ENCODE results near the gene PLAU.
A peak's percentile ranks its signal among the peaks of the same experiment; 100 is the strongest.
"Not testable (repeated sequence)": the region's sequence is repeated elsewhere in the genome, so short reads cannot be mapped to it uniquely, and the experiment has no call there.

The PLAU gene

DNA sequence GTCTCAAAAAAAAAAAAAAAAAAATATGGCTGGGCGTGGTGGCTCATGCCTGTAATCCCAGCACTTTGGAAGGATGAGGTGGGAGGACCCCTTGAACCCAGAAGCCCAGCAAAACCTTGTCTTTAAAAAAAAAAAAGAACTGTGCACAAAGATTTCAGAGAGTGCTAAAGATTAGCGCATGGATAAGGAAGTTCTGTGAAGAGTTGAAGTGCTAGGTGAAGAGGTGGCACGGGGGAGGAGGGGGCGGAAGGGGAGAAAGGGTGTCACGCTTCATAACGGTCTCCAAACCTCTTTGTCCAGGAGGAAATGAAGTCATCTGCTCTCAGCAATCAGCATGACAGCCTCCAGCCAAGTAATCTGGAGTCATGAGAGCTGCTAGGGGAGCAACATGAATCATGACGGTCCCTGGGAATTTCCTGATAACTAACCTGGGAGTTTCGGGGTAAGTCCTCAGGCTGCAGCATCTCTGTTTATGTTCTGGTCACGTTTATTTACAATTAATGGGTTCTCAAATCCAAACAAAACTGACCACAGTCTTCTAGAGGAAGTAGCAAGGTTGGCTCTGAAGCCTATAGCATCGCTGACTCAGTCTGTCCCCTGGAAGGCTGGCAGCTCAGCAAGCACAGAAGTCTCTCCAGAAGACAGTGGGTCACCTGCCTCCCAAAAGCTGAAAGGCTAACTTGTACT, 1.9 kb upstream of the PLAU start:
- H3K36me3 ChIP-seq (ENCODE audit: control insufficient read depth, insufficient read depth, low read length): no peaks in the 10 kb centered on the region
- H3K27ac ChIP-seq (ENCODE audit: insufficient read depth, low read depth, low read length, poor library complexity, severe bottlenecking): no peak overlapping the region
- H3K9me3 ChIP-seq (ENCODE audit: control insufficient read depth, low read length): no peaks in the 10 kb centered on the region
- WGBS, 2 experiments: 63 to 72% methylated on average over 10 of the region's 10 CpGs
- peaks cover 38% of the 10 kb centered on the region for H3K27me3 ChIP-seq (ENCODE audit: control insufficient read depth, insufficient read depth, low read length, poor library complexity, severe bottlenecking)
- peaks cover 26% of the 10 kb centered on the region for H3K4me1 ChIP-seq (ENCODE audit: control insufficient read depth, insufficient read depth, low read length)
- H3K4me3 ChIP-seq (ENCODE audit: insufficient read depth, low read depth, low read length): no peak overlapping the region

DNA sequence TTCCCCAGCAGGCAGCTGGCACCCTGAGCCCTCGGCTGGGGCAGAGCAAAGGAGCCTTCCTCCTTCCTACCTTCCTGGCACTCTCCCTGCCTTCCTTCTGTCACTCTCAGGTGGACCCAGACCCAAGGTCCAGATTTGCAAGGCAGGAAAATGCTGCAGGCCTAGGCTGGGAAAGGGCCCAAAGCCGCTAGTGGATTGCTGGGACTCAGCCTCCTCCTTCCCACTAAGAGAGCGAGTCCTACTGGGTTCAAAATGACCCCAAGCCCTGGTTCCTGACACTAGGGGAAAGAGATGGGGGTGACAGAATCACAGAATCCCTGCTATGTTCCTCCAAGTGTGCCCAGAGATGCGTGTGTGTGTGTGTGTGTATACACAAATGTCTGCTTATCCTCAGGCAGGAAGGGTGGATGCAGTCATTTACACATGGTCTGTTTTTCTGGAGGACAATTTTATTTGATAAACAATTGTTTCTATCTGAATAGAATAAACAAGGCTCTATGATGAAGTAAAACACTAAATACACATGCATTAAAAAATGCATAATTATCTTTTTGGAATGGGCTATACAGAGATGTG, 1.3 kb upstream of the PLAU start:
- Histone ChIP-seq H3K9me3 (ENCODE audit: control insufficient read depth, low read length) (no peaks in the 10 kb centered on the region), H3K4me1 (ENCODE audit: control insufficient read depth, insufficient read depth, low read length) (peaks cover 30% of the 10 kb centered on the region), H3K27ac (ENCODE audit: insufficient read depth, low read depth, low read length, poor library complexity, severe bottlenecking) (no peak overlapping the region), H3K36me3 (ENCODE audit: control insufficient read depth, insufficient read depth, low read length) (no peaks in the 10 kb centered on the region), H3K4me3 (ENCODE audit: insufficient read depth, low read depth, low read length) (no peak overlapping the region), H3K27me3 (ENCODE audit: control insufficient read depth, insufficient read depth, low read length, poor library complexity, severe bottlenecking) (peaks cover 38% of the 10 kb centered on the region)
- 68 to 79% methylated on average over 4 of the region's 4 CpGs for WGBS, 2 experiments

DNA sequence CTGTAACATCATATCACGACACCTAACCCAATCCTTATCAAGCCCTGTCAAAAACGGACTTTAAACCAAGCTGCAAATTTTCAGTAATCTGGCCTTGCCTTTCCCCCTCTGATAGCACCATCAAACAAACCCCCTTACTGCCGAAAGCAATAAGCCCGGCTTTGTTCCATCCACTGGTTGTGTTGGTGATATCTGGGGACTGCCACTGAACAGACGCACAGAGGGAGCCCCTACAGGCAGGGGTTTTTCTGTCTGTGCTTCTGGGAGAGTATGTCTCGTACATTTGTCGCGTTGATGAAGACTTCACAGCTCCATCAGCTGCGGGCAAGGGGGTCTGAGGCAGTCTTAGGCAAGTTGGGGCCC, 550 bp upstream of the PLAU start:
- peaks cover 30% of the 10 kb centered on the region for H3K4me1 ChIP-seq (ENCODE audit: control insufficient read depth, insufficient read depth, low read length)

DNA sequence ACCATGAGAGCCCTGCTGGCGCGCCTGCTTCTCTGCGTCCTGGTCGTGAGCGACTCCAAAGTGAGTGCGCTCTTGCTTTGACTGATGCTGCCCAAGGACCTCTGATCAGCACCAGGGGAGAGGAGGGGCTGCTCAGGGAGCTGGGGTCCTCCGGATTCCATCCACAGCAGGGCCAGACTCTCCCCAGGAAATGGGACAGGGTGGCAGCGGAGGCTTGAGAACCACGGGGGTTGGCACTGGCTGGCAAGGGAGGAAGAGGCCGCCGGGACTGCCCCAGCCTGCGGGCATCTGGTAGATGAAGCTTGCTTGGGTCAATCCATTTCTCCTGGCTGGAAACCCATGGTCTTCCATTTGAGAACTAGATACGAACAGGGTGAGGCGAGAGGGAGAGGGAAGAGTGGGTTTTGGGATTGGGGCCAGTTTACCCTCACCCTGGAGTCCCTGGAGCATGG, 647 bp downstream of the PLAU start:
- no peaks in the 10 kb centered on the region for H3K36me3 ChIP-seq (ENCODE audit: control insufficient read depth, insufficient read depth, low read length)
- 21 to 22% methylated on average over 14 of the region's 14 CpGs for WGBS, 2 experiments
- peak overlapping the region; percentile 70 for H3K4me3 ChIP-seq (ENCODE audit: insufficient read depth, low read depth, low read length)
- no peaks in the 10 kb centered on the region for H3K9me3 ChIP-seq (ENCODE audit: control insufficient read depth, low read length)
- H3K27me3 ChIP-seq (ENCODE audit: control insufficient read depth, insufficient read depth, low read length, poor library complexity, severe bottlenecking): peaks cover 38% of the 10 kb centered on the region
- H3K27ac ChIP-seq (ENCODE audit: insufficient read depth, low read depth, low read length, poor library complexity, severe bottlenecking): no peak overlapping the region
- peaks cover 25% of the 10 kb centered on the region for H3K4me1 ChIP-seq (ENCODE audit: control insufficient read depth, insufficient read depth, low read length)

More for the DNA sequence above, 550 bp upstream of the PLAU start:
- no peaks in the 10 kb centered on the region for H3K36me3 ChIP-seq (ENCODE audit: control insufficient read depth, insufficient read depth, low read length)
- no peaks in the 10 kb centered on the region for H3K9me3 ChIP-seq (ENCODE audit: control insufficient read depth, low read length)
- H3K27ac ChIP-seq (ENCODE audit: insufficient read depth, low read depth, low read length, poor library complexity, severe bottlenecking): no peak overlapping the region
- H3K27me3 ChIP-seq (ENCODE audit: control insufficient read depth, insufficient read depth, low read length, poor library complexity, severe bottlenecking): peaks cover 38% of the 10 kb centered on the region
- peak overlapping the region; percentile 70 for H3K4me3 ChIP-seq (ENCODE audit: insufficient read depth, low read depth, low read length)
- WGBS, 2 experiments: 14 to 15% methylated on average over 8 to 9 of the region's 9 CpGs

DNA sequence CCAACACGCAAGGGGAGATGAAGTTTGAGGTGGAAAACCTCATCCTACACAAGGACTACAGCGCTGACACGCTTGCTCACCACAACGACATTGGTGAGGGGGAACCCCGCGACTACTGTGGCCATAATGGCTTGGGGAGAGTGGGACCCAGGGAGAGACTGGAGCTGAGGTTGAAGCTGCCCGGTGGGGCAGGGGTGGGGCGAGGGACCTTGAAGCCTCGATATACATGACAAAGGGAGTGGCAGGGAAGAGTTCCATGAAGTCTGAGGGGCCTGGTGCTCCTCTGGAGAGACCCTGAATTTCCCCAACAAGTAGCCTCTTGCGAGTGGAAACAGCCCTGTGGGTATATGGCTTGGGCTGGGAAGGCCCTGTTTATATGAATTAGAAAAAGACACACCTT, 3.1 kb downstream of the PLAU start:
- H3K9me3 ChIP-seq (ENCODE audit: control insufficient read depth, low read length): no peaks in the 10 kb centered on the region
- peaks cover 10% of the 10 kb centered on the region for H3K4me1 ChIP-seq (ENCODE audit: control insufficient read depth, insufficient read depth, low read length)
- H3K36me3 ChIP-seq (ENCODE audit: control insufficient read depth, insufficient read depth, low read length): no peaks in the 10 kb centered on the region
- H3K27me3 ChIP-seq (ENCODE audit: control insufficient read depth, insufficient read depth, low read length, poor library complexity, severe bottlenecking): peaks cover 38% of the 10 kb centered on the region
- 62 to 63% methylated on average over 10 of the region's 10 CpGs for WGBS, 2 experiments
- H3K4me3 ChIP-seq (ENCODE audit: insufficient read depth, low read depth, low read length): no peak overlapping the region
- no peak overlapping the region for H3K27ac ChIP-seq (ENCODE audit: insufficient read depth, low read depth, low read length, poor library complexity, severe bottlenecking)

DNA sequence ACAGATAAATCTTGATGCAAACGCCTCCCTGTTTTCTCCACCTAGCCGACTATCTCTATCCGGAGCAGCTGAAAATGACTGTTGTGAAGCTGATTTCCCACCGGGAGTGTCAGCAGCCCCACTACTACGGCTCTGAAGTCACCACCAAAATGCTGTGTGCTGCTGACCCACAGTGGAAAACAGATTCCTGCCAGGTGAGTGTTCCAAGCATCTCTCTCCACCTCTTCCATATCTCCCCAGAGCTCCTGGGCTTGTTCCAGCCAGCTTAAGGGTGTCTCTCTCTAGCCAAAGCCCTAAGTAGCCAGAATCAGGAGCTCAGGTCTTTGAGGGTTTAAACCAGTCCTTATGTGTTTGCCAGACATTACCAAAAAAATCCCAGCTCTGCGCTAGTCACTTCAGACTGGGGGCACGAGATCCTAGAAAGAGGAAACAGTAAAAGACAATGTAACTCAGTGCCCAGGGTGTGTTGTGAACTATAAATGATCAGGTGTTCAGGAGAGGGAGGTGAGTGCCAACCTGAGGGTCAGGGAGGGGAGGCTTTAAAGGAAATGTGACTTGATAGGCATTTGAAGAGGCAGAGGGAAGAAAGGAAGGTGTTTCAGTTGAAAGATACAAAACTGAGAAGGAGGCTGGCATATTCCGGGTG, 4.4 kb downstream of the PLAU start:
- no peaks in the 10 kb centered on the region for H3K9me3 ChIP-seq (ENCODE audit: control insufficient read depth, low read length)
- peaks cover 6% of the 10 kb centered on the region for H3K4me1 ChIP-seq (ENCODE audit: control insufficient read depth, insufficient read depth, low read length)
- H3K36me3 ChIP-seq (ENCODE audit: control insufficient read depth, insufficient read depth, low read length): no peaks in the 10 kb centered on the region
- H3K27me3 ChIP-seq (ENCODE audit: control insufficient read depth, insufficient read depth, low read length, poor library complexity, severe bottlenecking): peaks cover 26% of the 10 kb centered on the region
- WGBS, 2 experiments: 92 to 93% methylated on average over 8 of the region's 8 CpGs
- no peak overlapping the region for H3K4me3 ChIP-seq (ENCODE audit: insufficient read depth, low read depth, low read length)
- H3K27ac ChIP-seq (ENCODE audit: insufficient read depth, low read depth, low read length, poor library complexity, severe bottlenecking): no peak overlapping the region

DNA sequence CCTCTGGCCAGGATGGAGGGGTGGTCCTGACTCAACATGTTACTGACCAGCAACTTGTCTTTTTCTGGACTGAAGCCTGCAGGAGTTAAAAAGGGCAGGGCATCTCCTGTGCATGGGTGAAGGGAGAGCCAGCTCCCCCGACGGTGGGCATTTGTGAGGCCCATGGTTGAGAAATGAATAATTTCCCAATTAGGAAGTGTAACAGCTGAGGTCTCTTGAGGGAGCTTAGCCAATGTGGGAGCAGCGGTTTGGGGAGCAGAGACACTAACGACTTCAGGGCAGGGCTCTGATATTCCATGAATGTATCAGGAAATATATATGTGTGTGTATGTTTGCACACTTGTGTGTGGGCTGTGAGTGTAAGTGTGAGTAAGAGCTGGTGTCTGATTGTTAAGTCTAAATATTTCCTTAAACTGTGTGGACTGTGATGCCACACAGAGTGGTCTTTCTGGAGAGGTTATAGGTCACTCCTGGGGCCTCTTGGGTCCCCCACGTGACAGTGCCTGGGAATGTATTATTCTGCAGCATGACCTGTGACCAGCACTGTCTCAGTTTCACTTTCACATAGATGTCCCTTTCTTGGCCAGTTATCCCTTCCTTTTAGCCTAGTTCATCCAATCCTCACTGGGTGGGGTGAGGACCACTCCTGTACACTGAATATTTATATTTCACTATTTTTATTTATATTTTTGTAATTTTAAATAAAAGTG, 6.0 kb downstream of the PLAU start:
- Histone ChIP-seq H3K27me3 (ENCODE audit: control insufficient read depth, insufficient read depth, low read length, poor library complexity, severe bottlenecking) (peaks cover 10% of the 10 kb centered on the region), H3K36me3 (ENCODE audit: control insufficient read depth, insufficient read depth, low read length) (no peaks in the 10 kb centered on the region), H3K4me3 (ENCODE audit: insufficient read depth, low read depth, low read length) (no peak overlapping the region), H3K9me3 (ENCODE audit: control insufficient read depth, low read length) (no peaks in the 10 kb centered on the region), H3K27ac (ENCODE audit: insufficient read depth, low read depth, low read length, poor library complexity, severe bottlenecking) (no peak overlapping the region), H3K4me1 (ENCODE audit: control insufficient read depth, insufficient read depth, low read length) (peaks cover 6% of the 10 kb centered on the region)
- WGBS, 2 experiments: 91 to 92% methylated on average over 5 of the region's 5 CpGs

DNA sequence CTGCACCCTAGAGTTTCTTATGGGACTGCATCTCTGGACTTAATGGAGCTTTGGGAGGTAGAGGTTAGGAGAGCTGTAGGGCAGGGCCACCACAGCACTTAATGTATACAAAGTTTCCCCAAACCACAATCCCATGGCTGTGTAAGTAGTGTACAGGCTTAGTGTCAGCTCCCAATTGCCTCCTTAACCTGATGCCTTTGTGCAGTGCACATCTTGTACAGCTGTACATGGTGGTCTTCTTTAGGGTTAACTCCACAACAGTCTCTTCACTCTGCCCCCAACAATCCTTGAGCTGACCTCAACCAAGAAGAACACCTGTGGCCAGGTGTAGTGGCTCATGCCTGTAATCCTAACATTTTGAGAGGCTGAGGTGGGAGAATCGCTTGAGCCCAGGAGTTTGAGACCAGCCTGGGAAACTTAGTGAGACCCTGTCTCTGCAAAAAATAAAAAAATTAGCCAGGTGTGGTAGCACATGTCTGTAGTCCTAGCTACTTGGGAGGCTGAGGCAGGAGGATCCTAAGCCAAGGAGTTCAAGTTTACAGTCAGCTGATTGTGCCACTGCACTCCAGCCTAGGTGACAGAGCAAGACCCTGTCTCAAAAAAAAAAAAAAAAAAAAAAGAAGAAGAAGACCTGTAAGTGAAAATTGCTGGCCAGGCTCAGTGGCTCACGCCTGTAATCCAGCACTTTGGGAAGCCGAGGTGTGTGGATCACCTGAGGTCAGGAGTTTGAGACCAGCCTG, 6.8 kb downstream of the PLAU start:
- no peaks in the 10 kb centered on the region for H3K9me3 ChIP-seq (ENCODE audit: control insufficient read depth, low read length)
- H3K36me3 ChIP-seq (ENCODE audit: control insufficient read depth, insufficient read depth, low read length): no peaks in the 10 kb centered on the region
- no peak overlapping the region for H3K4me3 ChIP-seq (ENCODE audit: insufficient read depth, low read depth, low read length)
- no peak overlapping the region for H3K27ac ChIP-seq (ENCODE audit: insufficient read depth, low read depth, low read length, poor library complexity, severe bottlenecking)
- H3K4me1 ChIP-seq (ENCODE audit: control insufficient read depth, insufficient read depth, low read length): peaks cover 6% of the 10 kb centered on the region
- WGBS, 2 experiments: 88 to 92% methylated on average over 3 of the region's 3 CpGs
- peaks cover 4% of the 10 kb centered on the region for H3K27me3 ChIP-seq (ENCODE audit: control insufficient read depth, insufficient read depth, low read length, poor library complexity, severe bottlenecking)

DNA sequence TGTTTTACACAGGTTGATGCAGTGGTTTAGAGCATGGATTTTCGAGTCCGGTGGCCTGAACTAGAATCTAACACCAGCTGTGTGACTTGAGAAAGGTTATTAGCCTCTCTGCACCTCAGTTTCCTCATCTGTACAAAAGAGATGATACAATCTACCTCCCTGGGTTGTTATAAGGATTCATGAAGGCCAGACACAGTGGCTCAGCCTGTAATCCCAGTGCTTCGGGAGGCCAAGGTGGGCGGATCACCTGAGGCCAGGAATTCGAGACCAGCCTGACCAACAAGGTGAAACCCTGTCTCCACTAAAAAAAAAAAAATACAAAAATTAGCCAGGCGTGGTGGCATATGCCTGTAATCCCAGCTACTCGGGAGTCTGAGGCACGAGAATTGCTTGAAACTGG, 8.5 kb downstream of the PLAU start:
- peaks cover 11% of the 10 kb centered on the region for H3K4me1 ChIP-seq (ENCODE audit: control insufficient read depth, insufficient read depth, low read length)
- not testable (repeated sequence) for H3K27ac ChIP-seq (ENCODE audit: insufficient read depth, low read depth, low read length, poor library complexity, severe bottlenecking); H3K9me3 ChIP-seq (ENCODE audit: control insufficient read depth, low read length); H3K4me3 ChIP-seq (ENCODE audit: insufficient read depth, low read depth, low read length); H3K27me3 ChIP-seq (ENCODE audit: control insufficient read depth, insufficient read depth, low read length, poor library complexity, severe bottlenecking); H3K36me3 ChIP-seq (ENCODE audit: control insufficient read depth, insufficient read depth, low read length)
- 91 to 92% methylated on average over 8 of the region's 8 CpGs for WGBS, 2 experiments

Data from ectodermal cell (in vitro differentiated cells).